Measurements from ENCODE around the gene GALNT14. TPM values are rescaled to one million over a fixed set of nuclear protein-coding genes. Genes with fewer than 3 reads are reported as not detected.

Gene GALNT14
- total RNA-seq, 1 donor from 2014 or later, result 7.4 TPM

- Mint-ChIP-seq H3K27me3 (peaks cover 11% of the 10 kb centered on the region), H3K4me1 (ENCODE audit: unreplicated experiment) (peaks cover 8% of the 10 kb centered on the region), H3K36me3 (no peaks in the 10 kb centered on the region), H3K27ac (peak overlapping the region; percentile 13), H3K9me3 (no peaks in the 10 kb centered on the region), H3K4me3 (no peak overlapping the region)
- no peak for DNase-seq (ENCODE audit: extremely low spot score, unreplicated experiment)
- TF ChIP-seq CTCF (conservative IDR thresholded peaks at IDR 0.05), result no peak
Observed at GRCh38 chr2:30958193-30958917, 179.9 kb downstream of the GALNT14 start.

- no peak for DNase-seq (ENCODE audit: extremely low spot score, unreplicated experiment)
- H3K4me3 Mint-ChIP-seq, result no peak overlapping the region
- no peak for TF ChIP-seq CTCF (conservative IDR thresholded peaks at IDR 0.05)
- H3K27ac Mint-ChIP-seq, result no peak overlapping the region
- no peaks in the 10 kb centered on the region for H3K36me3 Mint-ChIP-seq
- peaks cover 11% of the 10 kb centered on the region for H3K27me3 Mint-ChIP-seq
- peaks cover 8% of the 10 kb centered on the region for H3K4me1 Mint-ChIP-seq (ENCODE audit: unreplicated experiment)
- no peaks in the 10 kb centered on the region for H3K9me3 Mint-ChIP-seq
Observed at GRCh38 chr2:30957591-30957990, 180.6 kb downstream of the GALNT14 start.

- Mint-ChIP-seq H3K4me1 (ENCODE audit: unreplicated experiment) (peaks cover 8% of the 10 kb centered on the region), H3K36me3 (no peaks in the 10 kb centered on the region), H3K4me3 (no peak overlapping the region), H3K27ac (no peak overlapping the region), H3K9me3 (no peaks in the 10 kb centered on the region), H3K27me3 (peaks cover 11% of the 10 kb centered on the region)
- no peak for DNase-seq (ENCODE audit: extremely low spot score, unreplicated experiment)
- no peak for TF ChIP-seq CTCF (conservative IDR thresholded peaks at IDR 0.05)
Observed at GRCh38 chr2:30956995-30957394, 181.2 kb downstream of the GALNT14 start.

- no peaks in the 10 kb centered on the region for H3K36me3 Mint-ChIP-seq
Observed at GRCh38 chr2:30955516-30956132, 182.6 kb downstream of the GALNT14 start.

GRCh38 chr2:30950339-30950738, 187.9 kb downstream of the GALNT14 start:
- DNase-seq (ENCODE audit: extremely low spot score, unreplicated experiment), result no peak
- no peaks in the 10 kb centered on the region for H3K36me3 Mint-ChIP-seq
- H3K4me3 Mint-ChIP-seq, result no peak overlapping the region
- H3K4me1 Mint-ChIP-seq (ENCODE audit: unreplicated experiment), result no peaks in the 10 kb centered on the region
- no peak for TF ChIP-seq CTCF (conservative IDR thresholded peaks at IDR 0.05)
- no peak overlapping the region for H3K27ac Mint-ChIP-seq
- H3K27me3 Mint-ChIP-seq, result peaks cover 11% of the 10 kb centered on the region
- H3K9me3 Mint-ChIP-seq, result no peaks in the 10 kb centered on the region

More at GRCh38 chr2:30955516-30956132, 182.6 kb downstream of the GALNT14 start:
- Mint-ChIP-seq H3K4me3 (no peak overlapping the region), H3K27me3 (peaks cover 5% of the 10 kb centered on the region), H3K9me3 (no peaks in the 10 kb centered on the region), H3K27ac (no peak overlapping the region), H3K4me1 (ENCODE audit: unreplicated experiment) (peaks cover 8% of the 10 kb centered on the region)
- TF ChIP-seq CTCF (conservative IDR thresholded peaks at IDR 0.05), result no peak
- no peak for DNase-seq (ENCODE audit: extremely low spot score, unreplicated experiment)

All from type B pancreatic cell (in vitro differentiated cells).